ENCODE measurements around the gene CLCN4.

CLCN4 gene

DNA sequence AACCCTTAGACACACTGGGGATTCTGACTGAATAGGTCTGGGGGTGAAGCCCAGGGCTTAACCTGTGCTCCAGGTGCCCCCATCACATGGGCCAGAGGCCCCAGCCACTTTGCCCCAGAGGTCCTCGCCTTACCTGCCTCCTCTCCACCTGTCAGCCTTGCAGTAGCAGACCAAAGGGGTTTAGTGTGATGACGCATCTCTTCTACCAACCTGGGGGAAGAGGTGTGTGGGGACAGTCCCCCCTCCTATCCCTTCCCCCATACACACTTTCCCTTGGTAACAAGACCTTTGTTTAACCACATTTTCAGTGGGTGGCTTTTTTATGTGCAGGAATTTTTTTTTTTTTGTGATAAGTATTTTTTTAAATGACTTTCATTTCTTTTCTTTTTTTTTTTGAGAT is 6.3 kb downstream of the CLCN4 start:
- peaks cover 34% of the 10 kb centered on the region for H3K4me1 Mint-ChIP-seq
- no peak overlapping the region for H3K4me3 Mint-ChIP-seq
- TF ChIP-seq, protein P1, sequence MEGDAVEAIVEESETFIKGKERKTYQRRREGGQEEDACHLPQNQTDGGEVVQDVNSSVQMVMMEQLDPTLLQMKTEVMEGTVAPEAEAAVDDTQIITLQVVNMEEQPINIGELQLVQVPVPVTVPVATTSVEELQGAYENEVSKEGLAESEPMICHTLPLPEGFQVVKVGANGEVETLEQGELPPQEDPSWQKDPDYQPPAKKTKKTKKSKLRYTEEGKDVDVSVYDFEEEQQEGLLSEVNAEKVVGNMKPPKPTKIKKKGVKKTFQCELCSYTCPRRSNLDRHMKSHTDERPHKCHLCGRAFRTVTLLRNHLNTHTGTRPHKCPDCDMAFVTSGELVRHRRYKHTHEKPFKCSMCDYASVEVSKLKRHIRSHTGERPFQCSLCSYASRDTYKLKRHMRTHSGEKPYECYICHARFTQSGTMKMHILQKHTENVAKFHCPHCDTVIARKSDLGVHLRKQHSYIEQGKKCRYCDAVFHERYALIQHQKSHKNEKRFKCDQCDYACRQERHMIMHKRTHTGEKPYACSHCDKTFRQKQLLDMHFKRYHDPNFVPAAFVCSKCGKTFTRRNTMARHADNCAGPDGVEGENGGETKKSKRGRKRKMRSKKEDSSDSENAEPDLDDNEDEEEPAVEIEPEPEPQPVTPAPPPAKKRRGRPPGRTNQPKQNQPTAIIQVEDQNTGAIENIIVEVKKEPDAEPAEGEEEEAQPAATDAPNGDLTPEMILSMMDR (IDR thresholded peaks at IDR 0.05), result no peak
- peaks cover 2% of the 10 kb centered on the region for H3K27me3 Mint-ChIP-seq (ENCODE audit: low read depth, poor library complexity)
- DNase-seq, result no peak
- peaks cover 20% of the 10 kb centered on the region for H3K36me3 Mint-ChIP-seq (ENCODE audit: low read depth)
- H3K27ac Mint-ChIP-seq, result no peak overlapping the region
- peaks cover 55% of the 10 kb centered on the region for H3K9me3 Mint-ChIP-seq

DNA sequence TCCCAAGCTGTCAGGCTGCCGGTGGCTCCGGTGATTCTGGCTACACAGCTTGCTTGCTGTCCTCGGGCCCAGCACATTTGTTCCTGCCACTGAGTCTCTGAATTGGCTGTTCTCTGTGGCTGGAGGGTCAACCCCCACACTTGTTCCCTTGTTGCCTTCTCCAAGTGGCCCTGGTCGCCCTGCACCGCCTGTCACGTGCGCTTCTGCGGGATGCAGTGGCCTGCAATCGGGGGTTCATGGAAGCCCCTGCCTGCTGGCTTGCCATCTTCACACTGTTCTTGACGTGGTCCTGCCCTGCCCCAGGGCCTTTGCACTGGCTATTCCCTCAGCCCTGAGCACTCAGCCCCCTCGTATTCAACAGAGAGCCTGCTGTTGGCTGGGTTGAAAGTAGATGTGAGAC is 8.1 kb downstream of the CLCN4 start:
- TF ChIP-seq, protein P1 (IDR thresholded peaks at IDR 0.05), result no peak
- H3K27me3 Mint-ChIP-seq (ENCODE audit: low read depth, poor library complexity), result peaks cover 2% of the 10 kb centered on the region
- peaks cover 20% of the 10 kb centered on the region for H3K4me1 Mint-ChIP-seq
- peaks cover 27% of the 10 kb centered on the region for H3K36me3 Mint-ChIP-seq (ENCODE audit: low read depth)
- H3K27ac Mint-ChIP-seq, result no peak overlapping the region
- no peak overlapping the region for H3K4me3 Mint-ChIP-seq
- peaks cover 58% of the 10 kb centered on the region for H3K9me3 Mint-ChIP-seq
- DNase-seq, result no peak

DNA sequence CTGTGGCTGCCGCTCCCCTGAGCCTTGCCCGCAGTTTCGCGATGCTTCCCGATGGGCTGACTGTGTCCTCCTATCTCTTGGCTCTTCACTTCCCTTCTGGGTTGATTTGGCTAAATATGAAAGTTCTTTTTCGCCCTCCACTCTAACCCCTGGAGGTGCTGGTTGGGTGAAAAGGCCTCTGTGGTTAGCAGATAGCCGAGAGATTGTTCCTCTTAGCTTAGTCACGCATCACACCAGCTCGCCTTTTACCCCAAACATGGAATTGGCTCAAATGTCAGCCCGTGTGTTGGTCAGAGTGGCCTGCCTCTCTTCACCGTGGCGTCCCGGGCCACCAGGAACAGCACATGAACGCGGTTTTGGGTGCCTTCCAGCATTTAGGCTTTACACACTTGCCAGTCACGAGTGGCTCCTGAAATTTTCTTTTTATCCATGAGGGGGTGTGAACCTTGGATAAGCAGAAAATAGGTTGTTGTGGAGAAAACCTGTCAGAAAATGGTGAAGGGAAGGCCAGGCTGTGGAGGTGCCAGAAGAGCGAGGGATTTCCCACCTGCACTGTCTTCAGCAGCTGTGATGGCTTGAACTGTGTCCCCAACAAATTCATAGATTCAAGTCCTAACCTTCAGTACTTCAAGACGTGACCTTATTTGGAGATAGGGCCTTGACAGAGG is 8.9 kb downstream of the CLCN4 start:
- peak overlapping the region; percentile 57 for H3K27ac Mint-ChIP-seq
- peaks cover 27% of the 10 kb centered on the region for H3K36me3 Mint-ChIP-seq (ENCODE audit: low read depth)
- peaks cover 58% of the 10 kb centered on the region for H3K9me3 Mint-ChIP-seq
- H3K4me3 Mint-ChIP-seq, result no peak overlapping the region
- peaks cover 1% of the 10 kb centered on the region for H3K27me3 Mint-ChIP-seq (ENCODE audit: low read depth, poor library complexity)
- peaks cover 12% of the 10 kb centered on the region for H3K4me1 Mint-ChIP-seq
- no peak for DNase-seq
- TF ChIP-seq, protein P1 (IDR thresholded peaks at IDR 0.05), result no peak

DNA sequence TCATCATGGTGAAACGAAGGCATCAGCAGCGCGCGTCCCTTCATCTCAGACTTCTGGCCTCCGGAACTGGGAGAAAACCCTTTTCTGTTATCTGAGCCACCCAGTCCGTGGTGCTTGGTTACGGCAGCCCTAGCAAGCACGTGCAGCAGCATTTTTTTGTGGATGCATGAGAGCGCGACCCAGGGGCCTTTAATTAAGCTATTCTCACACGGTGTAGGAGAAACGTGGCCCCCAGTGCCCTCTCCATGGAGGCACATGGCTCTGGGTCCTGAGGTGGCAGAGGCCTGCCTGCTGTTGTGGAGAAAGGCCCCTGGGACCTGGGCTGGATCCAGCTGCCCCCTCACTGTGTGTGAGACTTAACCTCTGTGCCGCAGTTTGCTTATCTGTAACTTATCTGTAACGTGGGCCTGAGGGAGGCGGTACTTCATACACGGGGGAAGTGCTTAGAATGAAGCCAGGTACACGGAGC is 9.5 kb downstream of the CLCN4 start:
- H3K4me1 Mint-ChIP-seq, result peaks cover 9% of the 10 kb centered on the region
- TF ChIP-seq, protein P1 (IDR thresholded peaks at IDR 0.05), result no peak

DNA sequence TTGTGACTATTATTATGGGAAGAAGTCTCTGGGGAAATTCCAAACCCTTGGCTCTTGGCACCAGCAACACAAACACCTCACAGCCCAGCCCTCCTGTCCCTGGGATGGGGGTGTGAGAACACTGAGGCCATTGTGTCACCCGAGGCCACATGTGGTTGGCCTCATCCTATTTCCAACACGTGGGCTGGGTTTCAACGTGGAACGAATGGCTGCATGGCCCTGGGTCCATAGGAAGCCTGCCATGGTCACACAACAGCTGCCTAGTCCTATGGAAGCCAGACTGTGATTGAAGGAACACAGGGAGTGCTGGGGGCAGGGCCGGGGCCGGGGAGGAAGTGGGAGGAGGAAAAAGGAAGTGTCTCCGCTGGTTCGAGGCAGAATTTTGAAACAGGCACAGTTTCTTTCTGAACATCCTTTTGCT is 10.0 kb downstream of the CLCN4 start:
- no peak for DNase-seq
- Mint-ChIP-seq H3K9me3 (peaks cover 65% of the 10 kb centered on the region), H3K4me3 (no peak overlapping the region), H3K27ac (no peak overlapping the region), H3K36me3 (ENCODE audit: low read depth) (peaks cover 27% of the 10 kb centered on the region), H3K4me1 (peaks cover 14% of the 10 kb centered on the region), H3K27me3 (ENCODE audit: low read depth, poor library complexity) (peaks cover 4% of the 10 kb centered on the region)
- TF ChIP-seq, protein P1 (IDR thresholded peaks at IDR 0.05), result no peak

More for the DNA sequence above, 9.5 kb downstream of the CLCN4 start:
- peaks cover 4% of the 10 kb centered on the region for H3K27me3 Mint-ChIP-seq (ENCODE audit: low read depth, poor library complexity)
- H3K36me3 Mint-ChIP-seq (ENCODE audit: low read depth), result peaks cover 27% of the 10 kb centered on the region
- DNase-seq, result no peak
- H3K27ac Mint-ChIP-seq, result no peak overlapping the region
- H3K4me3 Mint-ChIP-seq, result no peak overlapping the region
- H3K9me3 Mint-ChIP-seq, result peaks cover 61% of the 10 kb centered on the region

DNA sequence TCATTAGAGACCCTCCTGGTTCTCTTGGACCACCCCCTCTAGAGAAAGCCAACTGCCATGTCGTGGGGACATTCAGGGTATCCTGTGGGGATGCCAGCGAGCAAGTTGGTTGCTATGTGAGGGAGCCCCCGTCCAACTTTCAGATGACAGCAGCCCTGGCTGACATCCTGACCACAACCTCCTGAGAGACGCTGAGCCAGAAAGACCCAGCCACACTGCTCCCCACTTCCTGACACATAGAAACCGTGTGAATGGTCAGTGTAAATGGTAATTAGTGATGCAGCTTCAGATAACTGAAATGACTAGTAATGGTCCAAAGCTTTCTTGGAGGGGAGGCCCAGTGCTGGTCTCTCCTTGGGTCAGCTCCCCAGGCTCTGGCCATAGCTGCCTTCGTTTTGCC is 10.8 kb downstream of the CLCN4 start:
- peaks cover 65% of the 10 kb centered on the region for H3K9me3 Mint-ChIP-seq
- peaks cover 21% of the 10 kb centered on the region for H3K4me1 Mint-ChIP-seq
- TF ChIP-seq, protein P1 (IDR thresholded peaks at IDR 0.05), result no peak
- H3K27ac Mint-ChIP-seq, result no peak overlapping the region
- peaks cover 4% of the 10 kb centered on the region for H3K27me3 Mint-ChIP-seq (ENCODE audit: low read depth, poor library complexity)
- H3K4me3 Mint-ChIP-seq, result no peak overlapping the region
- peaks cover 23% of the 10 kb centered on the region for H3K36me3 Mint-ChIP-seq (ENCODE audit: low read depth)
- DNase-seq, result no peak

Data from nephron progenitor cell (in vitro differentiated cells).